GM13976 (cell line): ENCODE data around the gene RYR1.
"Not testable (repeated sequence)": the region's sequence is repeated elsewhere in the genome, so short reads cannot be mapped to it uniquely, and the experiment has no call there.

Source experiments
- DNase-seq: peaks from one replicate; pipeline ENCODE4 v3.0.0; 2012; ENCODE audit warnings: low spot score
- in situ Hi-C: fragments of 300-500 bp; cut with MboI; formaldehyde crosslinking; loops from one replicate; pipeline ENCODE4 v1.12.0; 2022; ENCODE audit warnings: low sequenced_read_pairs, mixed read lengths, inconsistent platforms; ENCODE audit not compliant: unreplicated experiment
- TF ChIP-seq, protein P1 (sequence below): IDR thresholded peaks from 2 replicates; pipeline ENCODE4 v1.5.1; 2012; ENCODE audit warnings: borderline replicate concordance, mild to moderate bottlenecking; ENCODE audit not compliant: insufficient read depth; ENCODE audit errors: extremely low read depth, missing control alignments, control extremely low read depth

Gene RYR1

GRCh38 chr19:38409631-38410133, 23.8 kb upstream of the RYR1 start:
- DNase-seq: no peak
- in situ Hi-C loops: loop anchor here (25.0 kb wide), 1 partner anchor 228 kb away; the partner anchor contains the start of gene ACTN4
- TF ChIP-seq, protein P1, sequence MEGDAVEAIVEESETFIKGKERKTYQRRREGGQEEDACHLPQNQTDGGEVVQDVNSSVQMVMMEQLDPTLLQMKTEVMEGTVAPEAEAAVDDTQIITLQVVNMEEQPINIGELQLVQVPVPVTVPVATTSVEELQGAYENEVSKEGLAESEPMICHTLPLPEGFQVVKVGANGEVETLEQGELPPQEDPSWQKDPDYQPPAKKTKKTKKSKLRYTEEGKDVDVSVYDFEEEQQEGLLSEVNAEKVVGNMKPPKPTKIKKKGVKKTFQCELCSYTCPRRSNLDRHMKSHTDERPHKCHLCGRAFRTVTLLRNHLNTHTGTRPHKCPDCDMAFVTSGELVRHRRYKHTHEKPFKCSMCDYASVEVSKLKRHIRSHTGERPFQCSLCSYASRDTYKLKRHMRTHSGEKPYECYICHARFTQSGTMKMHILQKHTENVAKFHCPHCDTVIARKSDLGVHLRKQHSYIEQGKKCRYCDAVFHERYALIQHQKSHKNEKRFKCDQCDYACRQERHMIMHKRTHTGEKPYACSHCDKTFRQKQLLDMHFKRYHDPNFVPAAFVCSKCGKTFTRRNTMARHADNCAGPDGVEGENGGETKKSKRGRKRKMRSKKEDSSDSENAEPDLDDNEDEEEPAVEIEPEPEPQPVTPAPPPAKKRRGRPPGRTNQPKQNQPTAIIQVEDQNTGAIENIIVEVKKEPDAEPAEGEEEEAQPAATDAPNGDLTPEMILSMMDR: no peak

GRCh38 chr19:38410407-38410806, 23.1 kb upstream of the RYR1 start:
- DNase-seq: not testable (repeated sequence)
- in situ Hi-C loops: loop anchor here (25.0 kb wide), 1 partner anchor 227 kb away; the partner anchor contains the start of gene ACTN4

DNA sequence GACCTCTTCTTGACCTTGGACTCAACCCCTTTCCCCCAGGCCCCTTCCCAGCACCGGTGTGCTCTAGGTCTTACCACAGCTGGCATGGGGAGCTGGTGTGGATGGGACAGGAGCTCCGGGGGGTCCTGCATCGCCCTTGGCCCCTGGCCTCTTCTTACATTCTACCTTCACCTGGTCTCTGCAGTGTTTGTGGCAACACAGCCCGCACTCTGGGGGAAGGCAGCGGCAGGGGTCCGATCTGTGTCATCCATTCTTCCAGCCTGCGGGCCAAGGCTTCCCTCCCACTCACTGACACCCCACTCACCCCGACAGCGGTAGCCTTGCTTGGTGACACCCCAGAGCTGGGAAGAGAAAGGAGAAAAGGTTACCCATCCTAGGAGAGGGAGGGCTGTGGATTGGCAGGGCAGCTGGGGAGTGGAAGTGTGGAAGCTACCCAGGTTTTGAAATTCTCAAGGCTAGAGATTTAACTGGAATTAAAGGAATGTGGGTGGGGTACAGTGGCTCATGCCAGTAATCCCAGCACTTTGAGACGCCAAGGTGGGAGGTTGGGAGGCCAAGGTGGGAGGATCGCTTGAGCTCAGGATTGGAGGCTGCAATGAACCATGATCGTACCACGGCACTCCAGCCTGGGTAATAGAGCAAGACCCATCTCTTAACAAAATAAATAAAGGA, 22.3 kb upstream of the RYR1 start:
- DNase-seq: no peak
- in situ Hi-C loops: loop anchor here (25.0 kb wide), 1 partner anchor 226 kb away; the partner anchor contains the start of gene ACTN4

DNA sequence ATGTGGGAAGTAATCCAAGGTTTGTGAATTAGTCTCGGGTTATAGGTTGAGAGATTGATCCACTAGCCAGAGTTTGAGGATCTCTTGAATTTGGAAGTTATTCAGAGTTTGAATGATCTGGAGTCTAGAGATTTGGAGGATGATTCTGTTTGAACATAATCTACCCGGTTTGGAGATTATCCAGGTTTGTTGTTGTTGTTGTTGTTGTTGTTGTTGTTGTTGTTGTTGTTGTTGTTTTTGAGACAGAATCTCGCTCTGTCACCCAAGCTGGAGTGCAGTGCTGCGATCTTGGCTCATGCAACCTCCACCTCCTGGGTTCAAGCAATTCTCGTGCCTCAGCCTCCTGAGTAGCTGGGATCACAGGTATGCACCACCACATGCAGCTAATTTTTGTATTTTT, 21.6 kb upstream of the RYR1 start:
- in situ Hi-C loops: loop anchor here (25.0 kb wide), 1 partner anchor 225 kb away; the partner anchor contains the start of gene ACTN4
- not testable (repeated sequence) for DNase-seq

More for the DNA sequence above, 22.3 kb upstream of the RYR1 start:
- TF ChIP-seq, protein P1: no peak

DNA sequence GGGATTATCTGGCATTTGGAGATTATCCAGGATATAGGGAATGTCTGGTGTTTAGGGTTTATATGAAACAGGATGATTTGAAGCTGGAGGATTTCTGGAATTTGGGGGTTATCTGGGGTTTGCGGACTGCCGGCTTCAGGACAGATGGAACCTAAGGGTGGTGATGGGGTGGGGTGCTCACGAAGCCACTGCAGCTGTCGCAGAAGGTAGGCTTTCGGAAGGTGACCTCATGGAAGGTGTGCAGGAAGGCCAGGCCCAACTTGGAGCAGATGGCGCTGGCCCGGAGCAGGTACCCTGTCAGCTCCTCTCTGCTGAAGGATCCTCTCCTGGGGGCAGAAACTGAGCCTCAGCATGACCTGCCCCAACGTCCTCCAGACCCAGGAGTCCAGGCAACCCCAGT, 21.0 kb upstream of the RYR1 start:
- no peak for DNase-seq
- in situ Hi-C loops: loop anchor here (25.0 kb wide), 1 partner anchor 225 kb away; the partner anchor contains the start of gene ACTN4
- TF ChIP-seq, protein P1: no peak

GRCh38 chr19:38412961-38413360, 20.5 kb upstream of the RYR1 start:
- in situ Hi-C loops: loop anchor here (25.0 kb wide), 1 partner anchor 224 kb away; the partner anchor contains the start of gene ACTN4
- DNase-seq: no peak
- TF ChIP-seq, protein P1: no peak

DNA sequence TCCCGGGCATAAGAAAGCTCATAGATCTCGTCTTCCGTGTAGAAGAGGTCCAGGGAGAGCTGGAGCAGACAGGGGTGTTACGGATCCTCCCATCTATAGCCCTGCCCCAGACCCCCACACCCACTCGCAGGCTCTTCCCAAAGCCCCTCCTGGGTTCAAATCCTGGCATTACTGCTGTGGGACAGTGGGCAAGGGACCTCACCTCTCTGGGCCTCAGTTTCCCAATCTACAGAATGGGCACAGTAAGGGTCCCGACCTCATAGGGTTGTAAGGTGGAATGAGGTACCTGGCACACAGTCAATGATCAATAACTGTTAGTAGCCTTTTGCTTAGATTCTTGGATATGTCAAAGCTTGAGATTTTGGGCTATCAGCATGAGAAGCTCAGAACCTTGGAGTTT, 20.1 kb upstream of the RYR1 start:
- in situ Hi-C loops: loop anchor here (25.0 kb wide), 1 partner anchor 224 kb away; the partner anchor contains the start of gene ACTN4
- DNase-seq: no peak
- TF ChIP-seq, protein P1: no peak
